ENCODE results near the gene IFI44. TPM values are rescaled to one million over a fixed set of nuclear protein-coding genes. Genes with fewer than 3 reads are reported as not detected.

Gene IFI44
- total and polyA plus RNA-seq, 10 of the 15 experiments (the other 5 are each of a cell fraction or from before 2014, with no cell fraction given), result 37.7 to 272 (median 90.9) TPM

DNA sequence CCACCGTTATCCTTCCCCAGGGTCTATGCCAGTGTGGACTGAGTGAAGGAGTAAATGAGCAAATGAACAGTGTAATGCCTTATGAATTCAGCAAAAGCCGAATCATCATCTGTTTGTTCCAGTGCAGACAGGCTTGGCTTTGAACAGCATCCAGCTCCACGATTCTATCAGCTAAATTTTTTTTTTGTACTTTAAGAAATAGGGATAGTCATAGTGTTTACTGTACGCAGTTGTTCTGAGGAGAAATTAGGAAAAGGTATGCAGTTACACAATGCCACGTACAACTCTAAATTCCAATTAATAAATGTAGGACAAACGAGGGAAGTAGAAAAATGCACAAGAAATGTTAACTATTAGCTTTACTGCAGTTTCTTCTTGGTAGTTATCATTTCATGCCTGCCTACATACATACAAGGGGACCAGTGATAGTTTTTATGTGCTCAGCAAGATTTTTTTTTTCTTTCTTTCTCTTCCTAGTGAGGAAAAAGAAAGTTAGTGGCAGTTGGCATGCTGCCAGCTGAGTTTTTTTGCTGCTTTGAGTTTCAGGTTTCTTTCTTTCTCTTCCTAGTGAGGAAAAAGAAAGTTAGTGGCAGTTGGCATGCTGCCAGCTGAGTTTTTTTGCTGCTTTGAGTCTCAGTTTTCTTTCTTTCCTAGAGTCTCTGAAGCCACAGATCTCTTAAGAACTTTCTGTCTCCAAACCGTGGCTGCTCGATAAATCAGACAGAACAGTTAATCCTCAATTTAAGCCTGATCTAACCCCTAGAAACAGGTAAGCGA lies 29.6 kb upstream of the IFI44 start, which contains the start of gene IFI44L (continued):
- no peak for TF ChIP-seq SREBF2 (IDR thresholded peaks at IDR 0.05; ENCODE audit: low read length)
- TF ChIP-seq FOXM1 (IDR thresholded peaks at IDR 0.05; ENCODE audit: low read depth, low read length), result peak; percentile 53; the same call in 1 of the 2 replicates
- TF ChIP-seq RFX5 (IDR thresholded peaks at IDR 0.05; ENCODE audit: low read depth, low read length), result no peak
- no peak for TF ChIP-seq SRF (IDR thresholded peaks at IDR 0.05; ENCODE audit: low read depth in 2 of 2, low read length in 2 of 2)
- TF ChIP-seq, protein P1, sequence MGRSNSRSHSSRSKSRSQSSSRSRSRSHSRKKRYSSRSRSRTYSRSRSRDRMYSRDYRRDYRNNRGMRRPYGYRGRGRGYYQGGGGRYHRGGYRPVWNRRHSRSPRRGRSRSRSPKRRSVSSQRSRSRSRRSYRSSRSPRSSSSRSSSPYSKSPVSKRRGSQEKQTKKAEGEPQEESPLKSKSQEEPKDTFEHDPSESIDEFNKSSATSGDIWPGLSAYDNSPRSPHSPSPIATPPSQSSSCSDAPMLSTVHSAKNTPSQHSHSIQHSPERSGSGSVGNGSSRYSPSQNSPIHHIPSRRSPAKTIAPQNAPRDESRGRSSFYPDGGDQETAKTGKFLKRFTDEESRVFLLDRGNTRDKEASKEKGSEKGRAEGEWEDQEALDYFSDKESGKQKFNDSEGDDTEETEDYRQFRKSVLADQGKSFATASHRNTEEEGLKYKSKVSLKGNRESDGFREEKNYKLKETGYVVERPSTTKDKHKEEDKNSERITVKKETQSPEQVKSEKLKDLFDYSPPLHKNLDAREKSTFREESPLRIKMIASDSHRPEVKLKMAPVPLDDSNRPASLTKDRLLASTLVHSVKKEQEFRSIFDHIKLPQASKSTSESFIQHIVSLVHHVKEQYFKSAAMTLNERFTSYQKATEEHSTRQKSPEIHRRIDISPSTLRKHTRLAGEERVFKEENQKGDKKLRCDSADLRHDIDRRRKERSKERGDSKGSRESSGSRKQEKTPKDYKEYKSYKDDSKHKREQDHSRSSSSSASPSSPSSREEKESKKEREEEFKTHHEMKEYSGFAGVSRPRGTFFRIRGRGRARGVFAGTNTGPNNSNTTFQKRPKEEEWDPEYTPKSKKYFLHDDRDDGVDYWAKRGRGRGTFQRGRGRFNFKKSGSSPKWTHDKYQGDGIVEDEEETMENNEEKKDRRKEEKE (IDR thresholded peaks at IDR 0.05), result no peak
- TF ChIP-seq ZZZ3 (IDR thresholded peaks at IDR 0.05; ENCODE audit: control insufficient read depth, insufficient read length, low read depth), result no peak
- no peak for TF ChIP-seq MTA2 (IDR thresholded peaks at IDR 0.05; ENCODE audit: low read depth)
- TF ChIP-seq CHD4 (IDR thresholded peaks at IDR 0.05), result no peak
- peak; percentile 89 for TF ChIP-seq TAF1 (IDR thresholded peaks at IDR 0.05; ENCODE audit: borderline replicate concordance, low read depth, low read length)
- TF ChIP-seq CBX3 (IDR thresholded peaks at IDR 0.05; ENCODE audit: borderline replicate concordance, low read depth), result no peak
- no peak for TF ChIP-seq BMI1 (IDR thresholded peaks at IDR 0.05; ENCODE audit: borderline replicate concordance)
